Measurements from ENCODE around the gene GLT6D1.

DNA sequence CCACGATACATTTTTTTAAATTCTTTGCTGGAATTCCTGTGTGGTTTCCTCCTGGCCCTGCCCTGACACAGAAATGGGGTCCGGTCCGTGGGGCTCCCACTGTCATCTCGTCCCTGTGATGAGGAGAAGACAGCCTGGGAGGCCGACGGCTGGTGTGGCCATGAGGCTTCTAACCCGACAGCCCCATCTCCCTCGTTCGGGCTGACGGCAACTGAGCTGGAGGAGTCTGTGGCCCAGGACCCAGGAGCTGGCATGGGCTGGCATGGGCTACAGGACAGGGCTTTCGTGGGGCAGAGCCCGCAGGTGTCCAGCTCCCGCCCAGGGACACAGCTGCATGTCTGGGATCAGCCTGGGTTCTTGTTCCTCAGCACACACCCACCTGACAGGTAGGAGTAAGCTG, 37.6 kb upstream of the GLT6D1 start:
- TF ChIP-seq, protein P1, sequence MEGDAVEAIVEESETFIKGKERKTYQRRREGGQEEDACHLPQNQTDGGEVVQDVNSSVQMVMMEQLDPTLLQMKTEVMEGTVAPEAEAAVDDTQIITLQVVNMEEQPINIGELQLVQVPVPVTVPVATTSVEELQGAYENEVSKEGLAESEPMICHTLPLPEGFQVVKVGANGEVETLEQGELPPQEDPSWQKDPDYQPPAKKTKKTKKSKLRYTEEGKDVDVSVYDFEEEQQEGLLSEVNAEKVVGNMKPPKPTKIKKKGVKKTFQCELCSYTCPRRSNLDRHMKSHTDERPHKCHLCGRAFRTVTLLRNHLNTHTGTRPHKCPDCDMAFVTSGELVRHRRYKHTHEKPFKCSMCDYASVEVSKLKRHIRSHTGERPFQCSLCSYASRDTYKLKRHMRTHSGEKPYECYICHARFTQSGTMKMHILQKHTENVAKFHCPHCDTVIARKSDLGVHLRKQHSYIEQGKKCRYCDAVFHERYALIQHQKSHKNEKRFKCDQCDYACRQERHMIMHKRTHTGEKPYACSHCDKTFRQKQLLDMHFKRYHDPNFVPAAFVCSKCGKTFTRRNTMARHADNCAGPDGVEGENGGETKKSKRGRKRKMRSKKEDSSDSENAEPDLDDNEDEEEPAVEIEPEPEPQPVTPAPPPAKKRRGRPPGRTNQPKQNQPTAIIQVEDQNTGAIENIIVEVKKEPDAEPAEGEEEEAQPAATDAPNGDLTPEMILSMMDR (conservative IDR thresholded peaks at IDR 0.05; ENCODE audit: low read depth, low read length) = no peak
- TF ChIP-seq MAZ (IDR thresholded peaks at IDR 0.05; ENCODE audit: borderline replicate concordance, low read depth, low read length) (no peak), SMC3 (IDR thresholded peaks at IDR 0.05; ENCODE audit: low read depth, low read length) (no peak), MXI1 (IDR thresholded peaks at IDR 0.05; ENCODE audit: borderline replicate concordance, low read depth, low read length) (no peak), POLR2A (IDR thresholded peaks at IDR 0.05; ENCODE audit: low read depth, low read length) (no peak), RAD21 (IDR thresholded peaks at IDR 0.05; ENCODE audit: low read length) (no peak), RFX5 (IDR thresholded peaks at IDR 0.05; ENCODE audit: low read depth, low read length) (no peak), USF2 (IDR thresholded peaks at IDR 0.05; ENCODE audit: low read depth, low read length) (no peak), CEBPB (IDR thresholded peaks at IDR 0.05; ENCODE audit: low read depth, low read length) (no peak), FOS (IDR thresholded peaks at IDR 0.05; ENCODE audit: low read depth, low read length) (no peak), CHD1 (IDR thresholded peaks at IDR 0.05; ENCODE audit: low read depth, low read length) (no peak), NFE2L2 (IDR thresholded peaks at IDR 0.05; ENCODE audit: low read depth, low read length) (no peak)

Data from IMR-90 (cell line).